Smooth muscle cell (in vitro differentiated cells): ENCODE data around the gene SLU7. TPM values are rescaled to one million over a fixed set of nuclear protein-coding genes. Genes with fewer than 3 reads are reported as not detected.

Source experiments
- DNase-seq: peaks from one replicate; lab custom pipeline; 2025; ENCODE audit not compliant: unreplicated experiment; lab: John Stamatoyannopoulos, UW
- H2AFZ ChIP-seq: fragments of 200-600 bp; sonication (generic); 2 replicates; pipeline ENCODE4 v1.6.0; 2016; ENCODE audit warnings: antibody characterized with exemption, low read depth, mild to moderate bottlenecking
- H3F3A ChIP-seq: fragments of 200-600 bp; sonication (generic); 2 replicates; pipeline ENCODE4 v1.6.0; 2017; ENCODE audit warnings: antibody characterized with exemption, low read depth
- H3K27ac ChIP-seq: fragments of 200-600 bp; sonication (generic); 2 replicates; pipeline ENCODE4 v1.5.1; 2016; ENCODE audit warnings: low read depth, mild to moderate bottlenecking
- H3K27me3 ChIP-seq: fragments of 200-600 bp; sonication (generic); 2 replicates; pipeline ENCODE4 v1.6.1; 2016; ENCODE audit warnings: low read depth, mild to moderate bottlenecking
- H3K36me3 ChIP-seq: fragments of 200-600 bp; sonication (generic); 2 replicates; pipeline ENCODE4 v1.5.1; 2016; ENCODE audit warnings: low read depth
- H3K4me1 ChIP-seq: fragments of 200-600 bp; sonication (generic); 2 replicates; pipeline ENCODE4 v1.5.1; 2016; ENCODE audit warnings: low read depth
- H3K4me2 ChIP-seq: fragments of 200-600 bp; sonication (generic); 2 replicates; pipeline ENCODE4 v1.6.0; 2016; ENCODE audit warnings: mild to moderate bottlenecking
- H3K4me3 ChIP-seq: fragments of 200-600 bp; sonication (generic); 2 replicates; pipeline ENCODE4 v1.5.1; 2016; ENCODE audit warnings: mild to moderate bottlenecking
- H3K79me2 ChIP-seq: fragments of 200-600 bp; sonication (generic); 2 replicates; pipeline ENCODE4 v1.6.0; 2016; ENCODE audit warnings: low read depth, mild to moderate bottlenecking
- H3K9ac ChIP-seq: fragments of 200-600 bp; sonication (generic); 2 replicates; pipeline ENCODE4 v1.6.0; 2016; ENCODE audit warnings: low read depth
- H3K9me3 ChIP-seq: fragments of 200-600 bp; sonication (generic); replicated peaks from 2 replicates; pipeline ENCODE4 v1.5.1; 2016; ENCODE audit warnings: low read depth
- H4K20me1 ChIP-seq: fragments of 200-600 bp; sonication (generic); 2 replicates; pipeline ENCODE4 v1.6.0; 2016; ENCODE audit warnings: low read depth
- CTCF ChIP-seq: fragments of 200-600 bp; sonication (generic); IDR thresholded peaks from 2 replicates; pipeline ENCODE4 v1.5.1; 2017; ENCODE audit warnings: borderline replicate concordance, mild to moderate bottlenecking, antibody characterized with exemption; ENCODE audit not compliant: insufficient read depth, poor library complexity, severe bottlenecking
- WGBS: methylation state at CpG from one replicate; pipeline ENCODE4 v1.1.7; 2016; ENCODE audit warnings: low lambda C conversion rate; 5-methylcytosine and 5-hydroxymethylcytosine counted together
- polyA plus RNA-seq: library from polyadenylated mRNA; unstranded; fragments of >200 nt; fragmentation: Nextera tagmentation; extraction: Ambion mirVana; gene quantifications from 2 replicates; pipeline ENCODE4 v1.2.1, GENCODE V29; 2016
- total RNA-seq: library from RNA; depleted of rRNA; stranded (reverse); fragments of >200 nt; gene quantifications from 2 replicates; pipeline ENCODE4 v1.2.3, GENCODE V29; 2014

SLU7 gene
- total and polyA plus RNA-seq, 2 experiments from 2014 or later, result 46.3 to 48.1 TPM

GRCh38 chr5:160387445-160387844 lies 31.4 kb downstream of the SLU7 start:
- H4K20me1 ChIP-seq, result no peaks in the 10 kb centered on the region
- TF ChIP-seq CTCF, result no peak
- no peak overlapping the region for H3K27ac ChIP-seq
- no peak for DNase-seq
- H3K9ac ChIP-seq, result no peak overlapping the region
- no peaks in the 10 kb centered on the region for H3K4me1 ChIP-seq
- no peaks in the 10 kb centered on the region for H3K27me3 ChIP-seq
- peaks cover 9% of the 10 kb centered on the region for H3K9me3 ChIP-seq
- H3K4me2 ChIP-seq, result no peak overlapping the region
- 93% methylated on average over 1 of the region's 1 CpG for WGBS
- H3K4me3 ChIP-seq, result no peak overlapping the region
- H3F3A ChIP-seq, result no peaks in the 10 kb centered on the region
- no peak overlapping the region for H2AFZ ChIP-seq
- no peaks in the 10 kb centered on the region for H3K79me2 ChIP-seq
- no peaks in the 10 kb centered on the region for H3K36me3 ChIP-seq

GRCh38 chr5:160385496-160385895 lies 33.4 kb downstream of the SLU7 start:
- H3K4me2 ChIP-seq, result no peak overlapping the region
- no peak overlapping the region for H3K9ac ChIP-seq
- no peak overlapping the region for H3K4me3 ChIP-seq
- no peaks in the 10 kb centered on the region for H3K36me3 ChIP-seq
- H3K27ac ChIP-seq, result no peak overlapping the region
- no peak for DNase-seq
- no peaks in the 10 kb centered on the region for H3K27me3 ChIP-seq
- no peaks in the 10 kb centered on the region for H3K4me1 ChIP-seq
- H3K79me2 ChIP-seq, result no peaks in the 10 kb centered on the region
- no peaks in the 10 kb centered on the region for H4K20me1 ChIP-seq
- TF ChIP-seq CTCF, result no peak
- no peak overlapping the region for H2AFZ ChIP-seq
- no peaks in the 10 kb centered on the region for H3F3A ChIP-seq
- H3K9me3 ChIP-seq, result peaks cover 9% of the 10 kb centered on the region

GRCh38 chr5:160384681-160385080 lies 34.2 kb downstream of the SLU7 start:
- Histone ChIP-seq H3K27me3 (no peaks in the 10 kb centered on the region), H3K4me3 (no peak overlapping the region), H3K4me2 (no peak overlapping the region), H3F3A (no peaks in the 10 kb centered on the region), H3K36me3 (no peaks in the 10 kb centered on the region), H4K20me1 (no peaks in the 10 kb centered on the region), H2AFZ (no peak overlapping the region), H3K79me2 (no peaks in the 10 kb centered on the region), H3K9ac (no peak overlapping the region), H3K4me1 (no peaks in the 10 kb centered on the region), H3K9me3 (peaks cover 9% of the 10 kb centered on the region), H3K27ac (no peak overlapping the region)
- 97% methylated on average over 1 of the region's 1 CpG for WGBS
- no peak for DNase-seq
- TF ChIP-seq CTCF, result no peak

GRCh38 chr5:160382346-160382745 lies 36.5 kb downstream of the SLU7 start:
- H3K27me3 ChIP-seq, result no peaks in the 10 kb centered on the region
- no peaks in the 10 kb centered on the region for H3K36me3 ChIP-seq
- TF ChIP-seq CTCF, result no peak
- 83% methylated on average over 3 of the region's 3 CpGs for WGBS
- no peaks in the 10 kb centered on the region for H3F3A ChIP-seq
- H3K9me3 ChIP-seq, result peaks cover 3% of the 10 kb centered on the region
- no peak overlapping the region for H2AFZ ChIP-seq
- H3K4me1 ChIP-seq, result no peaks in the 10 kb centered on the region
- no peak overlapping the region for H3K27ac ChIP-seq
- H3K9ac ChIP-seq, result no peak overlapping the region
- H4K20me1 ChIP-seq, result no peaks in the 10 kb centered on the region
- no peak overlapping the region for H3K4me2 ChIP-seq
- no peaks in the 10 kb centered on the region for H3K79me2 ChIP-seq
- no peak overlapping the region for H3K4me3 ChIP-seq
- no peak for DNase-seq
